Measurements from ENCODE around the gene KRTAP11-1.

DNA sequence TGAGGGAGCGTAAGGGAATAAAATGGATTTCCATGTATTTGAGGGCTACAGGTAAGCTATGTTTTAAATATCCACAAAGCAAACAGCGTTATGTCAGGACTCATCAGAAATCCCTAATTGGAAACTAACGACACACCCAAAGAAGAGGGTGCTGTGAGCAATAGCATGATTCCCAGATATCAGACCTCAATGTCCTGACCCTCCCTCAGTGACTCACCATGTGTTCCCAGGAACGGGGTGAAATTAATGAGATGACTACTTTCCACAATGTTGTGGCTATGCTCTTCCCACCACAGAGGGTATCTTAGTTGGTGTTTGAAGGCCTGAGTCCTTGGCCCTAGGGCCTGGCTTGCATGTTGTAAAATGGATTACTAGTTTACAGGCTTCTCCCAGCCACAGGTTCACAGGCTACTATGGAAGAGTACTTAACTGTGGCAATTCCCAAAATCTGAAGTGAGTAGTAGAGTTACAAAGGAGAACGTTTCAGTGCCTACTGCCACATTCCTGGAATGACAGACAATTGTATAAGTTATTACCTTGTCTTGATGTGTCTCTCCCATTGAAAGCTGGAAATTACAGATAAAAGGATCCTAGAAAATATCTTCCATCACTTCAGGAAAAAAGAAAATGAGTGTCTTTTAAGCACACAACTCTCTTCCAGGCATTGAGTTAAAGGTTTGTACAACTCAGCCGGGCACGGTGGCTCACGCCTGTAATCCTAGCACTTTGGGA is 1.7 kb upstream of the KRTAP11-1 start:
- TF ChIP-seq, protein P1, sequence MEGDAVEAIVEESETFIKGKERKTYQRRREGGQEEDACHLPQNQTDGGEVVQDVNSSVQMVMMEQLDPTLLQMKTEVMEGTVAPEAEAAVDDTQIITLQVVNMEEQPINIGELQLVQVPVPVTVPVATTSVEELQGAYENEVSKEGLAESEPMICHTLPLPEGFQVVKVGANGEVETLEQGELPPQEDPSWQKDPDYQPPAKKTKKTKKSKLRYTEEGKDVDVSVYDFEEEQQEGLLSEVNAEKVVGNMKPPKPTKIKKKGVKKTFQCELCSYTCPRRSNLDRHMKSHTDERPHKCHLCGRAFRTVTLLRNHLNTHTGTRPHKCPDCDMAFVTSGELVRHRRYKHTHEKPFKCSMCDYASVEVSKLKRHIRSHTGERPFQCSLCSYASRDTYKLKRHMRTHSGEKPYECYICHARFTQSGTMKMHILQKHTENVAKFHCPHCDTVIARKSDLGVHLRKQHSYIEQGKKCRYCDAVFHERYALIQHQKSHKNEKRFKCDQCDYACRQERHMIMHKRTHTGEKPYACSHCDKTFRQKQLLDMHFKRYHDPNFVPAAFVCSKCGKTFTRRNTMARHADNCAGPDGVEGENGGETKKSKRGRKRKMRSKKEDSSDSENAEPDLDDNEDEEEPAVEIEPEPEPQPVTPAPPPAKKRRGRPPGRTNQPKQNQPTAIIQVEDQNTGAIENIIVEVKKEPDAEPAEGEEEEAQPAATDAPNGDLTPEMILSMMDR (IDR thresholded peaks at IDR 0.05) = no peak
- TF ChIP-seq POLR2A (IDR thresholded peaks at IDR 0.05) = no peak
